Naive thymus-derived CD8-positive, alpha-beta T cell (primary cell): ENCODE measurements around the gene DISP2. TPM values are rescaled to one million over a fixed set of nuclear protein-coding genes. Genes with fewer than 3 reads are reported as not detected.

Source experiments
- ATAC-seq, 2 donors: fragments of 150-1000 bp; cut with Tn5 transposase in 1 of 2; sonication (Bioruptor Pico), chemical (Tn5 transposase) in 1 of 2; 1 replicate in 1 of 2; 2 replicates in 1 of 2; pipeline ENCODE4 v1.10.0; 2021; ENCODE audit warnings: mild to moderate bottlenecking in 2 of 2, moderate library complexity in 2 of 2
- POLR2A ChIA-PET: fragments of 350-600 bp; sonication (Branson Sonifier 250); formaldehyde crosslinking; loops from one replicate; lab custom pipeline; 2021; ENCODE audit warnings: antibody characterized with exemption; lab: Charles Lee
- DNase-seq, 10 donors: peaks; one replicate each; pipeline versions ENCODE4 v3.0.0 to v3.0.0-alpha.2; 2020 to 2022
- H3K27ac Mint-ChIP-seq, 10 donors: one replicate each; pipeline ENCODE4 v1.8.0; 2020 to 2022; ENCODE audit warnings: mild to moderate bottlenecking in 10 of 10, mixed read lengths in 10 of 10, moderate library complexity in 4 of 10, inconsistent platforms in 1 of 10
- H3K27me3 Mint-ChIP-seq, 5 donors: one replicate each; pipeline ENCODE4 v1.8.0; 2021 to 2022; ENCODE audit warnings: mixed read lengths in 5 of 5
- H3K36me3 Mint-ChIP-seq, 3 donors: one replicate each; pipeline ENCODE4 v1.8.0; 2020 to 2022; ENCODE audit warnings: mixed read lengths in 3 of 3, mild to moderate bottlenecking in 2 of 3, inconsistent platforms in 1 of 3
- H3K4me1 Mint-ChIP-seq, 4 donors: one replicate each; pipeline ENCODE4 v1.8.0; 2021 to 2022; ENCODE audit warnings: mixed read lengths in 4 of 4
- H3K4me3 Mint-ChIP-seq, 10 donors: one replicate each; pipeline ENCODE4 v1.8.0; 2020 to 2022; ENCODE audit warnings: mild to moderate bottlenecking in 10 of 10, mixed read lengths in 10 of 10, moderate library complexity in 6 of 10, inconsistent platforms in 1 of 10
- H3K9me3 Mint-ChIP-seq, 9 donors: one replicate each; pipeline ENCODE4 v1.8.0; 2020 to 2022; ENCODE audit warnings: mixed read lengths in 9 of 9, mild to moderate bottlenecking in 3 of 9, inconsistent platforms in 1 of 9, moderate library complexity in 1 of 9
- polyA plus RNA-seq, 3 donors: library from polyadenylated mRNA; unstranded; fragments of 300-500 nt; fragmentation: Illumina TruSeq; gene quantifications; one replicate each; pipeline ENCODE4 v1.2.3, GENCODE V29; 2021
- total RNA-seq, 8 experiments: library from RNA in 2 of 8; stranded (reverse) in 2 of 8; gene quantifications; one replicate each; pipeline ENCODE4 v1.2.3 and lab custom pipeline; 2021 to 2026

DISP2 gene
- total and polyA plus RNA-seq, 5 experiments from 2014 or later = 0.02 to 0.73 (median 0.42) TPM

GRCh38 chr15:40329804-40330203 lies 28.2 kb upstream of the DISP2 start:
- no peak overlapping the region for H3K4me3 Mint-ChIP-seq
- H3K9me3 Mint-ChIP-seq = no peaks in the 10 kb centered on the region
- H3K27me3 Mint-ChIP-seq = no peaks in the 10 kb centered on the region
- no peak overlapping the region for H3K27ac Mint-ChIP-seq
- H3K36me3 Mint-ChIP-seq = no peaks in the 10 kb centered on the region
- no peak for ATAC-seq
- H3K4me1 Mint-ChIP-seq = peaks cover 15 to 59% (median 34%) of the 10 kb centered on the region in 4 donors
- DNase-seq = no peak
- POLR2A ChIA-PET = interaction anchor here (1.0 kb wide), 1 partner anchor 75 kb away, joined by 3 read pairs; no protein-coding TSS in a partner anchor

- H3K9me3 Mint-ChIP-seq = no peaks in the 10 kb centered on the region
- H3K4me3 Mint-ChIP-seq = no peak overlapping the region
- POLR2A ChIA-PET = interaction anchor here (1.0 kb wide), 1 partner anchor 74 kb away, joined by 3 read pairs; no protein-coding TSS in a partner anchor
These were observed 27.6 kb upstream of the DISP2 start for GRCh38 chr15:40330368-40330836.

GRCh38 chr15:40331026-40331425 lies 27.0 kb upstream of the DISP2 start:
- Mint-ChIP-seq H3K27me3 (no peaks in the 10 kb centered on the region), H3K9me3 (no peaks in the 10 kb centered on the region), H3K4me1 (peaks cover 13 to 50% (median 29%) of the 10 kb centered on the region in 4 donors), H3K27ac (peak overlapping the region in 1 of 10 donors; percentile 27), H3K36me3 (no peaks in the 10 kb centered on the region), H3K4me3 (no peak overlapping the region)
- no peak for ATAC-seq
- POLR2A ChIA-PET = interaction anchor here (1.5 kb wide), 1 partner anchor 8 kb away, joined by 7 read pairs; the partner anchor contains the start of gene INAFM2
- DNase-seq = no peak

More at GRCh38 chr15:40330368-40330836, 27.6 kb upstream of the DISP2 start:
- Mint-ChIP-seq H3K27ac (no peak overlapping the region), H3K4me1 (peaks cover 13 to 56% (median 31%) of the 10 kb centered on the region in 4 donors), H3K27me3 (no peaks in the 10 kb centered on the region), H3K36me3 (no peaks in the 10 kb centered on the region)
- no peak for DNase-seq
- no peak for ATAC-seq

GRCh38 chr15:40331637-40332036 lies 26.4 kb upstream of the DISP2 start:
- H3K27me3 Mint-ChIP-seq = no peaks in the 10 kb centered on the region
- no peak for ATAC-seq
- peaks cover 13 to 48% (median 30%) of the 10 kb centered on the region in 4 donors for H3K4me1 Mint-ChIP-seq
- peak overlapping the region in 1 of 10 donors; percentile 27 for H3K27ac Mint-ChIP-seq
- H3K9me3 Mint-ChIP-seq = no peaks in the 10 kb centered on the region
- H3K4me3 Mint-ChIP-seq = no peak overlapping the region
- POLR2A ChIA-PET = interaction anchor here (1.5 kb wide), 1 partner anchor 9 kb away, joined by 7 read pairs; the partner anchor contains the start of gene INAFM2
- no peaks in the 10 kb centered on the region for H3K36me3 Mint-ChIP-seq
- no peak for DNase-seq

- H3K36me3 Mint-ChIP-seq = no peaks in the 10 kb centered on the region
- POLR2A ChIA-PET = interaction anchor here (0.5 to 1.5 kb wide), 3 partner anchors 9 to 12 kb away, joined by 5 to 7 read pairs (median 6); partner anchors contain the start of gene INAFM2
- H3K9me3 Mint-ChIP-seq = no peaks in the 10 kb centered on the region
- peaks cover 0 to 2% (median 0%) of the 10 kb centered on the region in 5 donors for H3K27me3 Mint-ChIP-seq
- H3K27ac Mint-ChIP-seq = peak overlapping the region in 2 of 10 donors; percentile 2 to 8
- no peak for ATAC-seq
- peaks cover 13 to 43% (median 32%) of the 10 kb centered on the region in 4 donors for H3K4me1 Mint-ChIP-seq
- DNase-seq = no peak
- no peak overlapping the region for H3K4me3 Mint-ChIP-seq
These were observed 25.8 kb upstream of the DISP2 start for GRCh38 chr15:40332113-40332781.

GRCh38 chr15:40333922-40334492 lies 24.0 kb upstream of the DISP2 start:
- H3K4me3 Mint-ChIP-seq = peak overlapping the region; percentile 1 to 79 (median 54)

GRCh38 chr15:40334541-40334940 lies 23.5 kb upstream of the DISP2 start:
- H3K9me3 Mint-ChIP-seq = no peaks in the 10 kb centered on the region
- ATAC-seq = no peak
- peaks cover 0 to 5% (median 1%) of the 10 kb centered on the region in 5 donors for H3K27me3 Mint-ChIP-seq
- no peak for DNase-seq
- H3K4me3 Mint-ChIP-seq = peak overlapping the region in 6 of 10 donors; percentile 29 to 79 (median 52)
- H3K36me3 Mint-ChIP-seq = no peaks in the 10 kb centered on the region
- peak overlapping the region in 6 of 10 donors; percentile 54 to 89 (median 78) for H3K27ac Mint-ChIP-seq
- H3K4me1 Mint-ChIP-seq = peaks cover 15 to 38% (median 31%) of the 10 kb centered on the region in 4 donors
- POLR2A ChIA-PET = interaction anchor here (0.6 to 1.4 kb wide), 6 partner anchors 9 to 60 kb away, joined by 3 to 4 read pairs (median 3); partner anchors contain the start of genes INAFM2 and PLCB2

More at GRCh38 chr15:40333922-40334492, 24.0 kb upstream of the DISP2 start:
- no peaks in the 10 kb centered on the region for H3K36me3 Mint-ChIP-seq
- ATAC-seq = peak; percentile 37 to 62
- H3K27me3 Mint-ChIP-seq = peaks cover 0 to 5% (median 1%) of the 10 kb centered on the region in 5 donors
- H3K9me3 Mint-ChIP-seq = no peaks in the 10 kb centered on the region
- H3K27ac Mint-ChIP-seq = peak overlapping the region; percentile 54 to 89 (median 72)
- H3K4me1 Mint-ChIP-seq = peaks cover 15 to 39% (median 33%) of the 10 kb centered on the region in 4 donors
- POLR2A ChIA-PET = interaction anchor here (0.6 to 1.4 kb wide), 7 partner anchors 9 to 61 kb away, joined by 3 to 4 read pairs (median 3); partner anchors contain the start of genes INAFM2 and PLCB2
- DNase-seq = peak in 2 of 10 donors; percentile 43 to 49

- peak overlapping the region in 3 of 10 donors; percentile 15 to 34 (median 25) for H3K27ac Mint-ChIP-seq
- ATAC-seq (no peak), DNase-seq (no peak)
- H3K4me1 Mint-ChIP-seq = peaks cover 15 to 38% (median 31%) of the 10 kb centered on the region in 4 donors
- no peaks in the 10 kb centered on the region for H3K9me3 Mint-ChIP-seq
- no peaks in the 10 kb centered on the region for H3K36me3 Mint-ChIP-seq
- POLR2A ChIA-PET = interaction anchor here (0.9 to 5.1 kb wide), 3 partner anchors 12 to 29 kb away, joined by 3 to 48 read pairs (median 4); partner anchors contain the start of genes INAFM2 and PLCB2
- peak overlapping the region in 3 of 10 donors; percentile 26 to 58 (median 29) for H3K4me3 Mint-ChIP-seq
- peaks cover 0 to 5% (median 1%) of the 10 kb centered on the region in 5 donors for H3K27me3 Mint-ChIP-seq
These were observed 22.9 kb upstream of the DISP2 start for GRCh38 chr15:40334941-40335795.

- peak overlapping the region in 2 of 10 donors; percentile 15 to 34 for H3K27ac Mint-ChIP-seq
These were observed 21.9 kb upstream of the DISP2 start for GRCh38 chr15:40335938-40336743.

GRCh38 chr15:40336744-40337122 lies 21.3 kb upstream of the DISP2 start:
- no peaks in the 10 kb centered on the region for H3K36me3 Mint-ChIP-seq
- no peak overlapping the region for H3K27ac Mint-ChIP-seq
- ATAC-seq = no peak
- POLR2A ChIA-PET = interaction anchor here (2.3 to 5.1 kb wide), 3 partner anchors 12 to 30 kb away, joined by 6 to 48 read pairs (median 11); partner anchors contain the start of genes INAFM2 and PLCB2
- H3K4me1 Mint-ChIP-seq = peaks cover 15 to 36% (median 31%) of the 10 kb centered on the region in 4 donors
- no peaks in the 10 kb centered on the region for H3K9me3 Mint-ChIP-seq
- no peak overlapping the region for H3K4me3 Mint-ChIP-seq
- peaks cover 0 to 5% (median 1%) of the 10 kb centered on the region in 5 donors for H3K27me3 Mint-ChIP-seq
- no peak for DNase-seq

More at GRCh38 chr15:40335938-40336743, 21.9 kb upstream of the DISP2 start:
- no peaks in the 10 kb centered on the region for H3K9me3 Mint-ChIP-seq
- POLR2A ChIA-PET = interaction anchor here (2.3 to 5.1 kb wide), 3 partner anchors 11 to 29 kb away, joined by 6 to 48 read pairs (median 11); partner anchors contain the start of genes INAFM2 and PLCB2
- peaks cover 0 to 5% (median 1%) of the 10 kb centered on the region in 5 donors for H3K27me3 Mint-ChIP-seq
- H3K4me3 Mint-ChIP-seq = no peak overlapping the region
- DNase-seq = no peak
- peaks cover 15 to 36% (median 31%) of the 10 kb centered on the region in 4 donors for H3K4me1 Mint-ChIP-seq
- ATAC-seq = no peak
- H3K36me3 Mint-ChIP-seq = no peaks in the 10 kb centered on the region

- POLR2A ChIA-PET = interaction anchor here (0.5 to 5.1 kb wide), 9 partner anchors 13 to 60 kb away, joined by 3 to 48 read pairs (median 4); partner anchors contain the start of genes ANKRD63, INAFM2 and PLCB2
- Mint-ChIP-seq H3K27me3 (peaks cover 0 to 5% (median 1%) of the 10 kb centered on the region in 5 donors), H3K27ac (no peak overlapping the region), H3K36me3 (no peaks in the 10 kb centered on the region), H3K4me1 (peaks cover 15 to 33% (median 29%) of the 10 kb centered on the region in 4 donors), H3K9me3 (no peaks in the 10 kb centered on the region), H3K4me3 (peak overlapping the region in 1 of 10 donors; percentile 50)
- no peak for ATAC-seq
- DNase-seq = no peak
These were observed 20.4 kb upstream of the DISP2 start for GRCh38 chr15:40337597-40337996.
